Loucy (cell line): Measurements from ENCODE around the gene CACNB2.

Experiments
- H2AFZ ChIP-seq: fragments of 200-600 bp; sonication (generic); 2 replicates; pipeline ENCODE4 v1.6.0; 2016; ENCODE audit warnings: antibody characterized with exemption, mild to moderate bottlenecking, low read length, moderate library complexity
- H3F3A ChIP-seq: fragments of 200-600 bp; 2 replicates; pipeline ENCODE4 v1.6.0; 2016; ENCODE audit warnings: antibody characterized with exemption, low read depth, mild to moderate bottlenecking
- H3K27me3 ChIP-seq: fragments of 200-600 bp; sonication (generic); 2 replicates; pipeline ENCODE4 v1.6.1; 2014; ENCODE audit warnings: low read length, mild to moderate bottlenecking; ENCODE audit not compliant: insufficient read depth, poor library complexity, severe bottlenecking
- H3K36me3 ChIP-seq: fragments of 200-600 bp; sonication (generic); 2 replicates; pipeline ENCODE4 v1.6.1; 2016; ENCODE audit warnings: low read length; ENCODE audit not compliant: insufficient read depth
- H3K4me1 ChIP-seq: fragments of 200-600 bp; sonication (generic); 2 replicates; pipeline ENCODE4 v1.5.1; 2014; ENCODE audit warnings: low read length, mild to moderate bottlenecking; ENCODE audit not compliant: insufficient read depth, poor library complexity, severe bottlenecking
- H3K4me2 ChIP-seq: fragments of 200-600 bp; sonication (generic); 2 replicates; pipeline ENCODE4 v1.6.0; 2014; ENCODE audit warnings: antibody characterized with exemption, low read length, low read depth, mild to moderate bottlenecking; ENCODE audit not compliant: poor library complexity, severe bottlenecking
- H3K4me3 ChIP-seq: fragments of 200-600 bp; sonication (generic); 2 replicates; pipeline ENCODE4 v1.5.1; 2014; ENCODE audit warnings: low read length, mild to moderate bottlenecking, mixed read lengths; ENCODE audit not compliant: poor library complexity, severe bottlenecking
- H3K79me2 ChIP-seq: fragments of 200-600 bp; sonication (generic); 2 replicates; pipeline ENCODE4 v1.6.1; 2014; ENCODE audit warnings: low read length; ENCODE audit not compliant: insufficient read depth
- H3K9ac ChIP-seq: fragments of 200-600 bp; sonication (generic); 2 replicates; pipeline ENCODE4 v1.6.0; 2014; ENCODE audit warnings: mild to moderate bottlenecking, low read depth, low read length, moderate library complexity; ENCODE audit not compliant: poor library complexity, severe bottlenecking
- H3K9me2 ChIP-seq: fragments of 200-600 bp; sonication (generic); replicated peaks from 2 replicates; pipeline ENCODE4 v1.6.1; 2016; ENCODE audit warnings: low read depth, low read length, mixed read lengths
- H3K9me3 ChIP-seq: fragments of 200-600 bp; sonication (generic); 2 replicates; pipeline ENCODE4 v1.6.1; 2014; ENCODE audit warnings: mild to moderate bottlenecking, antibody characterized with exemption, low read length, low read depth; ENCODE audit not compliant: insufficient read depth
- H4K20me1 ChIP-seq: fragments of 200-600 bp; sonication (generic); 2 replicates; pipeline ENCODE4 v1.6.0; 2014; ENCODE audit warnings: antibody characterized with exemption, low read length, mild to moderate bottlenecking; ENCODE audit not compliant: insufficient read depth, poor library complexity, severe bottlenecking
- CTCF ChIP-seq: fragments of 200-600 bp; sonication (generic); conservative IDR thresholded peaks from 2 replicates; pipeline ENCODE4 v1.5.1; 2014; ENCODE audit warnings: mild to moderate bottlenecking, antibody characterized with exemption, low read length
- EZH2phosphoT487 ChIP-seq: fragments of 200-600 bp; IDR thresholded peaks from 2 replicates; pipeline ENCODE4 v1.6.1; 2018; ENCODE audit warnings: antibody characterized with exemption, mild to moderate bottlenecking, moderate library complexity, borderline replicate concordance

Gene CACNB2

GRCh38 chr10:18561861-18562551 is 421.8 kb downstream of the CACNB2 start:
- no peak overlapping the region for H2AFZ ChIP-seq
- no peaks in the 10 kb centered on the region for H3K9me2 ChIP-seq
- H3F3A ChIP-seq = no peaks in the 10 kb centered on the region
- H3K9ac ChIP-seq = no peak overlapping the region
- H3K27me3 ChIP-seq = no peaks in the 10 kb centered on the region
- H3K4me2 ChIP-seq = no peak overlapping the region
- no peaks in the 10 kb centered on the region for H3K4me1 ChIP-seq
- peaks cover 4% of the 10 kb centered on the region; the same call in 1 of the 2 replicates for H3K9me3 ChIP-seq
- H3K79me2 ChIP-seq = no peaks in the 10 kb centered on the region
- peaks cover 14% of the 10 kb centered on the region; the same call in 1 of the 2 replicates for H3K36me3 ChIP-seq
- H4K20me1 ChIP-seq = no peaks in the 10 kb centered on the region
- no peak overlapping the region for H3K4me3 ChIP-seq
- TF ChIP-seq EZH2phosphoT487 (no peak), CTCF (no peak)

- no peak overlapping the region for H3K9ac ChIP-seq
- peaks cover 8% of the 10 kb centered on the region; the same call in 1 of the 2 replicates for H3K9me3 ChIP-seq
- H3K9me2 ChIP-seq = no peaks in the 10 kb centered on the region
- H3K4me1 ChIP-seq = no peaks in the 10 kb centered on the region
- no peaks in the 10 kb centered on the region for H3K79me2 ChIP-seq
- H3K4me3 ChIP-seq = no peak overlapping the region
- no peak overlapping the region for H2AFZ ChIP-seq
- no peaks in the 10 kb centered on the region for H3K27me3 ChIP-seq
- no peaks in the 10 kb centered on the region for H3F3A ChIP-seq
- no peak overlapping the region for H3K4me2 ChIP-seq
- TF ChIP-seq CTCF = no peak
- H3K36me3 ChIP-seq = peaks cover 8% of the 10 kb centered on the region; the same call in 1 of the 2 replicates
- no peaks in the 10 kb centered on the region for H4K20me1 ChIP-seq
Observed at GRCh38 chr10:18563003-18563726, 422.9 kb downstream of the CACNB2 start.

- no peaks in the 10 kb centered on the region for H3K9me2 ChIP-seq
- no peaks in the 10 kb centered on the region for H3F3A ChIP-seq
- no peak overlapping the region for H3K4me2 ChIP-seq
- H3K9ac ChIP-seq = no peak overlapping the region
- H3K27me3 ChIP-seq = no peaks in the 10 kb centered on the region
- H3K9me3 ChIP-seq = peaks cover 12% of the 10 kb centered on the region
- H2AFZ ChIP-seq = no peak overlapping the region
- no peaks in the 10 kb centered on the region for H3K4me1 ChIP-seq
- H3K36me3 ChIP-seq = no peaks in the 10 kb centered on the region; the same call in 1 of the 2 replicates
- H4K20me1 ChIP-seq = no peaks in the 10 kb centered on the region
- TF ChIP-seq CTCF (no peak), EZH2phosphoT487 (no peak)
- H3K79me2 ChIP-seq = no peaks in the 10 kb centered on the region
- H3K4me3 ChIP-seq = no peak overlapping the region
Observed at GRCh38 chr10:18565006-18565405, 424.8 kb downstream of the CACNB2 start.
